Activated CD8-positive, alpha-beta memory T cell treated with anti-CD3 and anti-CD28 coated beads for 1 hour (primary cell): ENCODE measurements around the gene OR2F1.

Source experiments
- DNase-seq, 2 donors: peaks; one replicate each; pipeline ENCODE4 v3.0.0-alpha.2; 2020; ENCODE audit warnings: low read depth in 1 of 2; ENCODE audit errors: extremely low read depth in 1 of 2

Gene OR2F1, protein sequence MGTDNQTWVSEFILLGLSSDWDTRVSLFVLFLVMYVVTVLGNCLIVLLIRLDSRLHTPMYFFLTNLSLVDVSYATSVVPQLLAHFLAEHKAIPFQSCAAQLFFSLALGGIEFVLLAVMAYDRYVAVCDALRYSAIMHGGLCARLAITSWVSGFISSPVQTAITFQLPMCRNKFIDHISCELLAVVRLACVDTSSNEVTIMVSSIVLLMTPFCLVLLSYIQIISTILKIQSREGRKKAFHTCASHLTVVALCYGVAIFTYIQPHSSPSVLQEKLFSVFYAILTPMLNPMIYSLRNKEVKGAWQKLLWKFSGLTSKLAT

GRCh38 chr7:143954544-143954943 lies at the start of gene OR2F1:
OR2F1 (plus strand) TSS chr7:143954844; CDS start chr7:143959971, 5,127 bp downstream.
- DNase-seq: no peak

DNA sequence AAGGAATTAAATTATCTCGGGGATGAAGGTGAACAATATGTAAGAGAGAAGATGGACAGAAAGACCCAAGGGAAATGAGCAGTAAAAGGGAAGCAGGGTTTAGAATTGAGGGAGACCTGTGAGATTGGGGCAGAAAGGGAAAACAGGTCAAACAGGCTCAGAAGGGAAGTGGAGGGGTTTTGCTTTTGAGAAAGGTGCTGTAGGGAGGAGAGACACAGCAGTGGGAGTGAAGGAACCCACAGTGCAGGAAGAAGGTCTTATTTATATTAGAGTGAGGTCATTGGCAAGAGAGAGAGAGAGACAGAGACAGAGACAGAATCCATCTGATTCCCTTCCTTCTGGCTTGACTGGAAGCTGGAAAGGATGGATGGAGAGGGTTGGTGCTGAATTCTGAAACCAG lies 49.1 kb upstream of the OR2F1 start:
- DNase-seq: no peak

GRCh38 chr7:143906151-143906550 lies 48.5 kb upstream of the OR2F1 start:
- DNase-seq: no peak

DNA sequence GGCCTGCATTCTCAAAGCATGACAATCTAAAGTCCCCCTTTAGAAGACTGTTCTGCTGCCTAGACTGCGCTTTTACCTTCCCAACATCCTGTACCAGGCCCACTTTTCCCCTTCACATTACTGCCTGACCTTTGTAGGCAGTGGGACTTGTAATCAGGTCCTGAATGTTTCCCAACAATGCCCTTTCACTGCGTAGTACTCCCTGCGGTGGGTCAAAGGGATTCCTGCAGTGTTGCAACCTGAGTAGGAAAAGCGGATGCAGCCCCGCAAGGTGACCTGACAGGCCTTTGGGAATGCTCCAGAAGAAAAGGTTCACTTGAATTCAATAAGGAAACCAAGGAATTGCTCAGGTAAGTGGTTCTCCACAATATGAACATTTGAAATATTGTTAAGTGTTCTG lies 47.7 kb upstream of the OR2F1 start:
- no peak for DNase-seq

GRCh38 chr7:143908120-143908519 lies 46.5 kb upstream of the OR2F1 start:
- no peak for DNase-seq

DNA sequence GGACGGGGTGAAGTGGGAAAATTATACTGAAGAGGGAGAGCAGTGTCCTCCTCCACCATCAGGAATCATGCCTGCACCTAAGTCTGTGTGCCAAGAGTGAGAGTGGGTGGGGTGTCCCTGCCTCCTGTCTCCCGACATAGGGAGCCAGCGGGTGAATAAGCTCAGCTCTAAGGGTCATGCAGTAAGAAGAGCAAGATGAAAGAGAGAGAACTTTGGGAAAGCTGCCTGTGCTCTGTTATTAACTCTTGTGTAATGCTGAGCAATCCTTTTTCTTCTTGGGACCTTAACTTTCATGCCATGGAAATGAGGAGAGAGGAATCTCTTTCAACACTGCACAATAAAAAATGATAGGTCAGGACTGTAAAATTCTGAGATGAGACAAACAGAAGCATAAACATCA lies 44.8 kb upstream of the OR2F1 start:
- no peak for DNase-seq

DNA sequence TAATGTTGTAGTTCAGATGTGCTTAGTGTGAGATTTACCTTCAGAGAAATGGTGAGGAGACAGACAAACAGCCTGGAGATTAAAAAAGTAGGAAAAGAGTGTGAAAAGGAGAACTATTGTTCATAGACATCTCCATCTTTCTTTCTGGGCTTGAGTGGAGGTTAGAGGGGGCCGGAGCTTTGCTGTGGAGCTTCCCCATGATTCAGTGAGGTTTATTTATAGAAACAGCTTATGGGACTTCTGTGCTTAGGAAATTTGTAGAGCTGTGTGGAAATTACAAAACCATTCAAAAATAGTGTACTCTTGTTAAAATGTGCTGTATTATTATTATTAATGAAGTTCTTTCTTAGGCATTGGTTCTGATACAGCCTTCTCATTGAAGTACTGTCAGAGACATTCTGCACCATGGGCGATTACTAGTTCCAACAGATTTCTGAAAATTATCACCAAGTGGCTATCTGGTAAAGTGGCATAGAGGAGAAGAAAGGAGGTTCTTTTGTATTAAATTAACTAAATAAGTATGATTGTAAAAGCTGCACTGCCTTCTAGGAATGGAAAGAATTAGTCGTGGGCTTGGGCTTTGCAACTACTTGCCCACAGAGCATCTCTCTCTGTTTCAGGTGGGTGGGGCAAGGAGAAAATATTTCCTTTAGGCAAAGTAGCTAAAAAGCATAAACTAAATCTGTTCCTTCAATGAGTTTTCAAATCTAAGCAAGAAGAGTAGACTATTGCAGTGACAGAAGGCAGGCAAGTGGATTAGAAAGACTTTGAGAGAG lies 44.0 kb upstream of the OR2F1 start:
- DNase-seq: no peak

GRCh38 chr7:143913945-143914615 lies 40.6 kb upstream of the OR2F1 start:
- DNase-seq: no peak

DNA sequence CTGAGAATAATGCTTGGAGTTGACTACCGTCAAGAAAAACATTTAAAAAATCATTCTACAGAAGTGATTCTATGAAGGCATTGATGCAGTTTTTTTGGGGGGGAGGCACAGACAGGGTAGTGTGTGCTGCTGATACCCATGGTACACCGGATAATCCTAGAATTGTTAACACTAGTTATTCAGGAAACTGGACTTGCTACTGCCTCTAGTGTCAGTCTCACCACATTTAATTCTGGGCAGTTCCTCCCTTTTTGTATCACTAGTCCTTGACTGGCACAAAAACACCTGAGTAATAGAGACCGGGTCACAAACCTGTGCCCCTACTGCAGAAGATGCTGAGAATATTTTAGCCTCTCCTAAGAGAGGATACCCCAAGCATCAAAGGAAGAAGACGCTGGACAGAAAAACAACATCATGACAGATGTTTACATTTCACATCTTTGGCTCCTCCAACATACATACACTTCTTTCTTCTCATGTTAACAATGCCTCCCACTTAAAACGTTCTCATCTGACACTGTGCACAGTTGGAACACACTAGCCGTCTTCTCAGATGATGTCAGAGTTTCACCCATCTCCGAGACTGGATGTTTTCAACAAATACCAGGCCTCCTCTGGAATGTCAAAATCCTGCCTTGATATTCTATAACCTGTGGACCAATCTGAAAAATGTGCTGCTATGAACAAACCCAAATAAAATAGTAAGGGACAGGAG lies 39.5 kb upstream of the OR2F1 start:
- DNase-seq: no peak

- no peak for DNase-seq
Observed at GRCh38 chr7:143924851-143925250, 29.8 kb upstream of the OR2F1 start.

DNA sequence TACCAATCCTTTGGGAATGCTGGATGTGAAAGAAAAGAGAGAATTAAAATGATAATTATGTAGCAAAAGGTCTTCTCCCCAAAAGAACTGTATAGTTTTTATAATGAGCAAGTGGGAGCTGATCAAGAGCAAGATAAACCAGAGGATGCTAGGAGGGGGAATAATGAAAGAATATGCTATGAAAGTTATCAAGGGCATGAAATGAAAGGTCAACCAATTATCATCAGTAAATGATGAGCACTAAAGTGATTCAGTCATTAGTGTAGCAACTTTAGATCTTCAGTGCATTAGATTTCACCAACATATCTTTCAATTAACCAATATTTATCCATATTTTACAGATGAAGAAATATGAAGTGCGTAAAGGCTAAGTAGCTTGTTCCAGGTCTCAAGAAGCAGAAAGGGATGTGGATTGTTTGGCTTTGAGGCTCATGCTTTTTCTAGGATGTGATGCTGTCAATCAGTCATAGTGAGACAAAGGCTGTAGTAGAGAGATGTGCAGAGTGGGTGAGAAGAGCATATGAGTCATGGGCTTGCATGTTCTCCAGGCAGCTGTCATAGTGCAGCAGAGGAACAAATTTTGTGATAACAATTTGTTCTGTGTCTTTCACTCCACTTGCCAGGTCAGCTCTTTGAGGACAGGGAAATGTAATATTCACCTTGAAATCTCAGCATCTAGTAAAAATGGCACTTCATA lies 25.3 kb upstream of the OR2F1 start:
- no peak for DNase-seq

- DNase-seq: no peak
Observed at GRCh38 chr7:143931739-143932138, 22.9 kb upstream of the OR2F1 start.

DNA sequence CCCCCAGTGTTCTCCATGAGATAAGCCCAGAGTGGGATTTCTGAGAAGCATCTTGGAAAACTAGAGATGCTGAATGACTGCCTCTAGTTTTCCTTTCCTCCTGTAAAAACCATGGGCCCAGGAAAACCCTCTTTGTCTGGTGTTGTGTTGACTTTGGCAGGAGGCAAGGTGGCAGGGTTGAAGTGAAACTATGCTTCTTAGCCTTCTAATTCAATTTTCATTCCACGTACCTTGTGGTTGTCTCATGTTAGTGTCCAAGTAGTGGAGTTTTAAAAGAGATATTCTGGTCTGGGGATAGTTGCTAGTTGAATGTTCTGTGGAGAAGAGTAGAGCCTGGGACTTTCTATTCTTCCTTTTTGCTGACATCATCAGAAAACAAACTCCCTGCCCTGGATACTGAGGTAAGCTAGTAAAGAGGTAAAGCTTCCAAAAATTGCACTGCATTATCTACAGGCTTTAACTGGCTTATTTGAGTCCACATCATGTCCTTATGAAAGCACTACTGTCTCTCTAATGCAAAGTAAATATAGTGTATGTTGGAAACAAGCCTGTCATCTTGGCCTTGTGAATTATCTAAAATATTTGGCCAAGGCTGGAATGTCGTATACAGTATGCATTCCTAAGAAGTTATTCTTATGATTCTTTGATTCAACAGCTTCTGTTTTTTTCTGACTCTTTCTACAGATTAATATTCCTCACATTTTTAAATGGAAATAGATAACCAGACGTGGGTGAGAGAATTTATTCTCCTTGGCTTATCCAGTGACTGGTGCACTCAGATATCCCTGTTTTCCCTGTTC lies 19.9 kb upstream of the OR2F1 start, which contains the start of gene OR2F2:
Gene OR2F2, plus strand, starts transcription at position 708 of the 800 bp plus-strand sequence. Its CDS starts 0 bp downstream, at position 708.
- no peak for DNase-seq

- DNase-seq: no peak
Observed at GRCh38 chr7:143936087-143937009, 18.3 kb upstream of the OR2F1 start.

DNA sequence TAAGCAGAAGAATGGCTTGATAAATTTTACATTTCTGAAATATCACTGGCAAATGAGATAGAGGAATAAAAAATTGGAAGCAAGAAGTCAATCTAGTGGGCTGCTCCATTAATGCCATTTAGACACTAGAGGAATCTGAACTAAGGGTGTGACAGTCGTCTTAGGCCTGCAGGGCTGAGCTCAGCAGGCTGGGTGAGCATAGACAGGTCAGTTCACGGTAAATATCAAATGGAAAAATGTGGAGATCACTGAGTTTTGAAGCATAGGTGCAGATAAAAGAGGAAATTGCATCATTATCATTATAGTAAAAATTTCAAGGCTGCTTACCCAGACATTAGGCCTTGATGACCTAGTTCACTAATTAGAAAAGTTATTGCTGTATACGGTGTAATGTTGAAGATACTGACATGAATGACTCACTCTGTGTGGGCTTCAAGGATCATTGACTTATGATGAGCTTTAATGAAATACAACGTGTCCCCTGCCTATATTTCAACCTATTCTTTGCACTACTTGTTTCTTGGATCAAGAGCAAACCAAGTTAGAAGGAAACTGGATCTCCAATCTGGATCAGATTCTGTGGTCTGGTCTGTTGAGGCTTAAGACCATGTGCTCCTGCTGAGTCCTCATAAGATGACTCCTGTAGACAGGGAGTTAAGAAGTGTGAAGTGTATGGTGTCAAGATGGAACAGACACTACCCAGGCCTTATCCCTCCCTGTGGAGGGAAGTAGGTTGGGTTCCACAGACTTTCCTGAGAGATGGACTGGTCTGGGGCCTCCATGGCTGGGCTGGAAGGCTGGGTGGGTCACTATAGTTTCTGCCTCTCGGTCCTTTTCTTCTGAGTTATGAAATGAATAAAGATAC lies 16.0 kb upstream of the OR2F1 start:
- DNase-seq: no peak

GRCh38 chr7:143945423-143945822 lies 9.2 kb upstream of the OR2F1 start:
- no peak for DNase-seq

DNA sequence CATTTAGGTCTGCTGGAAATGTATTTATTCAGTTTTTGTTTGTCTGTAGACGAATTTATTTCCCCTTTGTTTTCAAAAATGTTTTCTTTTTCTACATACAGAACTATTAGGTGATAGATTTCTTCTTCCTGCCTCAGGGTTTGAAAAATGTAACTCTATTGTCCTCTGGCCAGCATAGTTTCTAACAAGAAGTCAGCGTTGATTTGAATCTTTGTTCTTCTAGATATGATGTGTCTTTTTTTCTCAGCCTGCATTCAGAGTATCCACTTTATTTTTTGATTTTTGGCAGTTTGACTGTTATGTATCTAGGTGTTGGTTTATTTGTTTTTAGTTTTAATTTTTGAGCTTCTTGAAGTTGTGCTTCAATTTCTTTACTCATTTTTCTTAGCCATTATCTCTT lies 7.5 kb upstream of the OR2F1 start:
- DNase-seq: no peak

- no peak for DNase-seq
Observed at GRCh38 chr7:143948733-143949132, 5.9 kb upstream of the OR2F1 start.
